GM10847 (cell line): ENCODE results near the gene RPP25L.

Source experiments
- POLR2A ChIP-seq: IDR thresholded peaks from 2 replicates; pipeline ENCODE4 v1.6.1; 2011; ENCODE audit not compliant: insufficient read length; ENCODE audit errors: extremely low read depth

Gene RPP25L

GRCh38 chr9:34603610-34604231, 8.2 kb downstream of the RPP25L start:
- no peak for TF ChIP-seq POLR2A

- TF ChIP-seq POLR2A = no peak
Observed at GRCh38 chr9:34601937-34602573, 9.8 kb downstream of the RPP25L start.

GRCh38 chr9:34600908-34601307, 11.0 kb downstream of the RPP25L start:
- no peak for TF ChIP-seq POLR2A

GRCh38 chr9:34599546-34599945, 12.4 kb downstream of the RPP25L start:
- TF ChIP-seq POLR2A = no peak

GRCh38 chr9:34594177-34594576, 17.7 kb downstream of the RPP25L start:
- no peak for TF ChIP-seq POLR2A

DNA sequence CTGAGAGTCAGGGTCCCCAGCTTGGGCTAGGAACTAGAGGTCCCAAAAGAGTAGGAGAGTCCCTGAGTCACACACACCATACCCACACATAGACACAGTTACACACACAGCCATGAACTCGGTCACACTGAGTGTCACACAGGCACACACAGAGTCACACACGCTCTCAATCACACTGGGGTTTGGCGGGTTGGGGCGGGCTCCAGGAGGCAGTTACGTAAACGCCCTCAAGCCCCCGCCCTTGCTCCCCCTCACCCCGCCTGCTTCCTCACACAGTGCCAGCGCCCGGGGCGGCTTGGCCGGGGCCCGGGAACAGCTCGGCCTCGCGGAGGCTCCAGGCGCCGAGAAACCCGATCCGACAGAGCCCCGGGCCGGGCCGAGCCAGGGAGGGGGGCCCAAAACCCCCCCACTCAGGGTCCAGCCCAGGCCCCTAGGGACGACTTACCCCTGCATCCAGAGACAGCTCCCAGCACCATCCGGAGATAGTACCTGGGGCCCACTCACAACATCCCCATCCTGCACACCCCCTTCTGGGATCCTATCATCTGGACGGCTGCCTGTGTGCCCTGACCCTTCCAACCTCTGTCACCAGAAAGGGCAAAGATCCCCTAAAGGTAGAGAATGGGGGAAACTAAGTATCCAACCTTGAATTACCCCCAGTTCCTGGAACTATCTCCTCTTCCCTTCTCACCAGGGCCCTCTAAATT, 18.8 kb downstream of the RPP25L start:
- TF ChIP-seq POLR2A = no peak

GRCh38 chr9:34591917-34592866, 19.7 kb downstream of the RPP25L start:
- TF ChIP-seq POLR2A = no peak

- no peak for TF ChIP-seq POLR2A
Observed at GRCh38 chr9:34591248-34591916, 20.5 kb downstream of the RPP25L start.

GRCh38 chr9:34590381-34591247, 21.3 kb downstream of the RPP25L start:
- TF ChIP-seq POLR2A = no peak

DNA sequence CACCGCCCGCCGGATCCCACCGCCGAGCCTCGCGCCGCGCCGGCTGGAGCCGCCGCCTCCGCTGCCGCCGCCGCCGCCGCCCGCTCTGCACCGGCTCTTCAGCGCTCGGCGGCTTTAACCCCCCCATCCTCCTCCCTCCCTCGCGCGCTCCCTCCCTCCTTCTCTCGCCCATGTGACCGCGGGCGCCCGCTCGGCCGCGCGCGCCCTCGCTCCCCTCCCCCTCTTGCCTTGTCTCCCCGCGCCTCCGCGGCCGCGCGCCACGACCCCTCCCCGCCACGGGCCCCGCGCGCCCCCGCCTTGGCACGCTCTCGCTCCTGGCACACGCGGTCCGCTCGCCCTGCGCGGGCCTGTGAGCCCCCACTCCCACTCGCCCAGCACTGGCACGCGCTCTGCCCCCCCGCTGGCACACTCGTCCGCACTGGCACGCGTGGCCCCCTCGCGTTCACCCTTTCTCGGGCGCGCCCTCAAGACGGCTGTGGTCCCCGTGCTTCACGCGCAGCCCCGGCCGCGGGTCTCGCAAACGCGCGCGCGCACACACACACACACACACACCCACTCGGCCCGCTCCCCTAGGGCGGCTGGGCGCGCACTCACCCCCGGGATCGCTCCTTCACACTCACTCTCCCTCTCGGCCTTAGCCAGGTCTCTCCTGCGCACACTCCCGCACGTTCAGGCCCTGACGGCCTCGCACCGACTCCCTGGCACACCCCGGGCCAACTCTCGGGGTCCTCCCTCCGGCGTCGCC, 22.1 kb downstream of the RPP25L start, which contains the start of gene CNTFR:
Gene CNTFR (minus strand): TSS at position 89 of the 745 bp plus-strand sequence. CDS start 20,743 bp downstream, outside the sequence.
- no peak for TF ChIP-seq POLR2A

- TF ChIP-seq POLR2A = no peak
Observed at GRCh38 chr9:34588671-34589635, 22.9 kb downstream of the RPP25L start.

- TF ChIP-seq POLR2A = no peak
Observed at GRCh38 chr9:34587271-34587670, 24.6 kb downstream of the RPP25L start.
